Activated CD4-positive, alpha-beta T cell treated with anti-CD3 and anti-CD28 coated beads, Interleukin-2, amount 50 U/mL, for 16 hours (primary cell): ENCODE results near the gene FBN1.
A peak's percentile ranks its signal among the peaks of the same experiment; 100 is the strongest.

Source experiments
- DNase-seq: peaks from one replicate; pipeline ENCODE4 v3.0.0-alpha.2; 2020

FBN1 gene

GRCh38 chr15:48501208-48501607 is 144.3 kb downstream of the FBN1 start:
- no peak for DNase-seq

GRCh38 chr15:48500595-48500994 is 144.9 kb downstream of the FBN1 start:
- DNase-seq, result no peak

GRCh38 chr15:48499978-48500377 is 145.5 kb downstream of the FBN1 start:
- no peak for DNase-seq

- DNase-seq, result no peak
Measured at GRCh38 chr15:48498828-48499227, 146.7 kb downstream of the FBN1 start.

- DNase-seq, result no peak
Measured at GRCh38 chr15:48494631-48495030, 150.9 kb downstream of the FBN1 start.

- no peak for DNase-seq
Measured at GRCh38 chr15:48493763-48494225, 151.7 kb downstream of the FBN1 start.

GRCh38 chr15:48493084-48493762 is 152.3 kb downstream of the FBN1 start:
- DNase-seq, result no peak

GRCh38 chr15:48486228-48486627 is 159.3 kb downstream of the FBN1 start:
- DNase-seq, result peak; percentile 23

GRCh38 chr15:48481802-48482201 is 163.7 kb downstream of the FBN1 start:
- DNase-seq, result no peak

GRCh38 chr15:48479751-48480150 is 165.8 kb downstream of the FBN1 start:
- DNase-seq, result no peak

GRCh38 chr15:48478581-48478980 is 166.9 kb downstream of the FBN1 start:
- no peak for DNase-seq

- no peak for DNase-seq
Measured at GRCh38 chr15:48477795-48478360, 167.6 kb downstream of the FBN1 start.

- DNase-seq, result no peak
Measured at GRCh38 chr15:48475600-48476395, 169.7 kb downstream of the FBN1 start.

GRCh38 chr15:48473667-48474066 is 171.8 kb downstream of the FBN1 start:
- DNase-seq, result no peak

GRCh38 chr15:48472756-48473155 is 172.8 kb downstream of the FBN1 start:
- DNase-seq, result no peak

- DNase-seq, result no peak
Measured at GRCh38 chr15:48471073-48471472, 174.4 kb downstream of the FBN1 start.

GRCh38 chr15:48470096-48470495 is 175.4 kb downstream of the FBN1 start:
- no peak for DNase-seq

- no peak for DNase-seq
Measured at GRCh38 chr15:48469681-48470080, 175.8 kb downstream of the FBN1 start.

GRCh38 chr15:48469271-48469670 is 176.2 kb downstream of the FBN1 start:
- no peak for DNase-seq

- DNase-seq, result no peak
Measured at GRCh38 chr15:48467801-48468200, 177.7 kb downstream of the FBN1 start.

GRCh38 chr15:48466820-48467219 is 178.7 kb downstream of the FBN1 start:
- DNase-seq, result no peak

GRCh38 chr15:48466079-48466478 is 179.4 kb downstream of the FBN1 start:
- DNase-seq, result no peak

- no peak for DNase-seq
Measured at GRCh38 chr15:48465410-48465809, 180.1 kb downstream of the FBN1 start.

GRCh38 chr15:48463366-48463880 is 182.1 kb downstream of the FBN1 start:
- DNase-seq, result no peak
